AG08395 (cell line): ENCODE measurements around the gene STARD7.

Experiments
- DNase-seq: peaks from one replicate; pipeline ENCODE4 v3.0.0; 2012; ENCODE audit warnings: mixed read lengths, low spot score

The STARD7 gene

DNA sequence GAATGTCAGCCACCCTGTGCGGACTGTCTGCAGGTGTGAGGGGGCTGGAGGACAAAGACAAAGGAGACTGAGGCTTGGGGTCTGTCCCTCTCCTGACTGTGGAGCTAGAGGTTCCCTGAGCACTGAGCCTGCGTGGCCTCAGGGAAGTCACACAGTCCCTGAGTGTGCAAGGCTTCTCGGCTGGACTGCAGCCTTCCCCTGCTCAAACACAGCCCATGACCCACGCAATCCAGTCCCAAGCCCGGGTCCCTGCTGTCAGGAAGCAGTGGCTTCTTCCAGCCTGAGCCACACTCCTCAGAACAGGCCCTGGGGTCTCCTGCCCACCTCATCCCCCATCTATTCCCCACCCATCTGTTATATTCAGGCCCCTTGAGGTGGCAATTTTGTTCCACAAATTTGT is 73.0 kb downstream of the STARD7 start:
- DNase-seq, result no peak

DNA sequence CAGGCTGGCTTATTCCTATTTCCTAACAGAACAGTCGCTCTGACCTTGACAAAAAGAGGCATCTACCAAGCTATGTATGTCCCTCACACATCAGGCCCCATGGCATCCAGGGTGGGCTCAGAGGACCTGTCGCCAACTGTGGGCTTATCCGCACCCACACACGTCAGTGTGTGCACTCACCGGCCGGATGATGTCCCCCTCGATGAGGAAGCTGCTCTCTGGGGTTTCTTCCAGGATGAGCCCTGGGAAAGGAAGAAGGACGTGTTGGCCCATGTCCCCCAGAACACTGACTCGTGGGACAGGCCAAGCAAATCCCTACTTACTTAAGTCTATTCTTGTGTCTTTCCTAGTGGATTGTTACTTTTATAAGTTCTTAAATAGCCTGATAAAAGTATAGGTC is 73.5 kb downstream of the STARD7 start:
- no peak for DNase-seq
